Forelimb muscle (tissue), 1 donor: ENCODE results near the gene TOLLIP. TPM values are rescaled to one million over a fixed set of nuclear protein-coding genes. Genes with fewer than 3 reads are reported as not detected.

Experiments
- DNase-seq: peaks from one replicate; pipeline ENCODE4 v3.0.0-alpha.2; 2013; ENCODE audit warnings: low read depth
- polyA plus RNA-seq: library from polyadenylated mRNA; unstranded; fragments of 120-200 nt; gene quantifications from one replicate; pipeline ENCODE4 v1.2.1, GENCODE V29; 2013; ENCODE audit not compliant: insufficient read length

TOLLIP gene
- polyA plus RNA-seq, 1 donor = 31.7 TPM

GRCh38 chr11:1232021-1232882, 77.2 kb downstream of the TOLLIP start:
- DNase-seq = no peak

DNA sequence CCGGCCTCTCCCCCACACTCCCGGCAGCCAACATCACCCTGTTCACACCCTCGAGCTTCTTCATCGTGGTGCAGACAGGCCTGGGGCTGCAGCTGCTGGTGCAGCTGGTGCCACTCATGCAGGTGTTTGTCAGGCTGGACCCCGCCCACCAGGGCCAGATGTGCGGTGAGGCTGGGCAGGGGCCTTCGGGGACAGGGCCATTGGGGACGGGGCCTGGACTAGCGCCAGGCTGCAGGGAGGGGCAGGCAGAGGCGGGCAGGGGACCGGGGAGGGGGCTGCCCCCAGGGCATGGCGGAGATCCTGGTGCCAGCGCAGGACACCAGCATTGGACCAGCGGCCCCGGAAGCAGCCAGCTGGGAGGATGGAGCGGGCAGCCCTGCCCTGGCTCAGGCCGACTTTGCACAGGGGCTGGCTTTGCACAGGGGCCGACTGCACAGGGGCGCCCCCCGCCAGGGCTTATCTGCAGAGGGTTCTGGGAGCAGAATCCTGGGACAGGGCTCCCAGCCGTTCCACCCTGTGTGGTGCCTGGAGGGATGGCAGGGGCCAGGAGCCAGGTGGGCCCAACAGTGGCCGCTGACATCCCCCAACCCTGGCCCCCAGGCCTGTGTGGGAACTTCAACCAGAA, 77.9 kb downstream of the TOLLIP start:
- DNase-seq = no peak

DNA sequence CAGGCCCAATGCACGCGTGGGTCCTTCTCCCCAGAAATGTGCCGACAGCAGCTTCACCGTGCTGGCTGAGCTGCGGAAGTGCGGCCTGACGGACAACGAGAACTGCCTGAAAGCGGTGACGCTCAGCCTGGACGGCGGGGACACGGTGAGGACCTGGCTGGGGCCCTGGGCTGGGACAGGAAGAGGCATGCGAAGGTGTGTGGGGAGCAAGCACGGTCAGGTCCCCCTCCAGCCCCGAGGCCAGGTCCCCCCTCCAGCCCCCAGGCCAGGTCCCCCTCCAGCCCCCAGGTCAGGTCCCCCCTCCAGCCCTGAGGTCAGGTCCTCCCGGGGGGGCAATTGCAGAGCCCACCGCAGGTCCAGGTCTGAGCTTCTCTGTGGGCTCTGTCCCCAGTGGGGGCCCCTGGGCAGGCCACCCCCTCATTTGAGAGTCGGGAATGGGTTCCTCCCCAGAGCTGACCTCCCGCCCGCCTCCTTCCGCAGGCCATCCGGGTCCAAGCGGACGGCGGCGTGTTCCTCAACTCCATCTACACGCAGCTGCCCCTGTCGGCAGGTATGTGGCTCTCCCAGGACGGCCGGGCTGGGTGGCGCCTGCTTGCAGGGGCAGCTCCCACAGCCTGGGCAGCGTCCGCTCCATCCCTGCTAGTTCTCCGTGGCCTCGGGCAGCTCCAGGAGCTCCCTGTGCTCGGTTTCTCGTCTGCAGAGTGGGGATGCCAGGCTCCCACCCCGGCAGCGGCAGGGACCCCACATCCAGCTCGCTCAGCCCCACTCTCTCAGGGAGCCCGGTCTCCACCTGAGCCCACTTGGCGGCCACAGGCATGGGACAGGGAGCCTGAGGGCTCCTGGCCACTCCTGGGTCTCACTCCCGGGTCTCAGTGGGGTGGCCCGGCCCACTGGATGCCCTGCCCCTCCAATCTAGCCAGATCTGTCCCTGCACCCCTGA, 78.7 kb downstream of the TOLLIP start:
- no peak for DNase-seq

DNA sequence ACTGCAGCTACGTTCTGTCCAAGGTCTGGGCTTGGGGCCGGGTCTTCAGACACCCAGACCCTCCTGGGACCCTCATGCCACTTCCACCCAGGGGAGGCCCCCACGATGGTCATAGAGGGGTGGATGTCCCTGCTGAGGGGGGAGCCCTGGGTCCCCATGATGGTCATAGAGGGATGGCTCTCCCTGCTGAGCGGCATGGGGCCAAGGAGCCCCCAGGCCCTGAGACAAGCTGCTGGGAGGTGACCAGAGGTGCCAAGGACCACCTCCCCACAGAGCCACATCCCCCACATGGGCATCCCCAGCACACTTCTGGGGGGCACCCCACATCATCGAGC, 79.3 kb downstream of the TOLLIP start:
- no peak for DNase-seq

- DNase-seq = no peak
Measured at GRCh38 chr11:1229471-1230120, 79.8 kb downstream of the TOLLIP start.

GRCh38 chr11:1228921-1229451, 80.4 kb downstream of the TOLLIP start:
- no peak for DNase-seq

- no peak for DNase-seq
Measured at GRCh38 chr11:1228101-1228821, 81.2 kb downstream of the TOLLIP start.

DNA sequence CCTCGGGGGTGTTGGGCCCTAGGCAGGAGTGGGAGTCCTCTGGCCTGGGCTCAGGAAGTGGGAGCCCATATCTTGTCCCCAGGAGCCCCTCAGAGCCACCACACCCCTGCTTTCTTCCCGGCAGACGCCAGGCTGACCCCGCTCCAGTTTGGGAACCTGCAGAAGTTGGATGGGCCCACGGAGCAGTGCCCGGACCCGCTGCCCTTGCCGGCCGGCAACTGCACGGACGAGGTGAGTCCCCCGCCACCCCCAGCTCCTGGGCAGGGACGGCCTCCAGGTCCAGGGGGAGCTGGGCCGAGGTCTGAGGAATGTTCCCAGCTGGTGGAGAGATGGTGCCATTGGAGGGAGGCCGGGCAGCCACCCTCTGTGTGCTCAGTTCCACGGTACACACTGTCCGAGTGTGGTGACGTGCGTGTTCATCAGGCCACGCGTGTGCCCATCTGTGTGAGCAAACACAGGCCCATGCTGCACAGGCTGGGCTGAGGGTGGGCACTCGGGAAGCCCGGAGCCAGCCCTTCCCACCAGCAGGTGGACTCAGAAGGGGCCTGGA, 81.8 kb downstream of the TOLLIP start:
- DNase-seq = no peak

GRCh38 chr11:1226986-1227550, 82.4 kb downstream of the TOLLIP start:
- DNase-seq = no peak

- no peak for DNase-seq
Measured at GRCh38 chr11:1226226-1226985, 83.0 kb downstream of the TOLLIP start.

DNA sequence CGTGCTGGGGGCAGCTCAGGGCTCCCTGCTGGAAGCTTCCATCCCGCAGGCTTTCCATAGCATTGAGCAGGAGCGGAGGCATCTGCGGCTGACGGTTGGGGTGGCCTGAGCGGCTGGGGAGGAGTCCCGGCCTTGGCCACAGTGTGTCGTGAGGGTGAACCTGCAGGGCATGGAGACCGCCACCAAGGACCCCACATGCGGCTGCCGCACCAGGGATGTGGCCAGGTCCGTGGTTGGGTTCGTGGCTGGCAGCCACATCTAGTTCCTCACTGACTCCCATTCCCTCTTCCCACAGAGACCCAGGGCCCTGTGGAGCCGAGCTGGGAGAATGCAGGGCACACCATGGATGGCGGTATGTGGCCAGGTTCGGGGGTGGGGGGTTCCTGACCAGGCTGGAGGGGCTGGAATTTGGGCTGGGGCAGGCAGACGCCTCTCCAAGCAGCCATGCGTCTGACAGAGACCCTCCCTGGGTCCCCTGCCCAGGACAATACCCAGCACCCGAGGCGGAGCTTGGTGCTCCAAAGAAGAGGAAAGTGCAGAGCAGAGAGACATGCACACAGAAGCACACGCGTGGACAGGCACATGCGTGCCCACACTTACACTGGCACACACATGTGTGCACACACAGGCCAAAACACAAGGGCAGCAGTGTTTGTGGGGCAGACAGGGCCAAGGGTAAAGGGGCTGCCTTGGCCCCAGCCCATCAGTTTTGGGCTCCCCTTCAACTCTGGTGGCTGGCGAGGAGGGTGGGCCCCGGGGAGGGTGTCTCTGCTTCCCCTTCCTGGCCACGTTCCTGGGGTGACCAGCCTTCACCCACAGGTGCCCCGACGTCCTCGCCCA, 83.8 kb downstream of the TOLLIP start:
- DNase-seq = no peak

DNA sequence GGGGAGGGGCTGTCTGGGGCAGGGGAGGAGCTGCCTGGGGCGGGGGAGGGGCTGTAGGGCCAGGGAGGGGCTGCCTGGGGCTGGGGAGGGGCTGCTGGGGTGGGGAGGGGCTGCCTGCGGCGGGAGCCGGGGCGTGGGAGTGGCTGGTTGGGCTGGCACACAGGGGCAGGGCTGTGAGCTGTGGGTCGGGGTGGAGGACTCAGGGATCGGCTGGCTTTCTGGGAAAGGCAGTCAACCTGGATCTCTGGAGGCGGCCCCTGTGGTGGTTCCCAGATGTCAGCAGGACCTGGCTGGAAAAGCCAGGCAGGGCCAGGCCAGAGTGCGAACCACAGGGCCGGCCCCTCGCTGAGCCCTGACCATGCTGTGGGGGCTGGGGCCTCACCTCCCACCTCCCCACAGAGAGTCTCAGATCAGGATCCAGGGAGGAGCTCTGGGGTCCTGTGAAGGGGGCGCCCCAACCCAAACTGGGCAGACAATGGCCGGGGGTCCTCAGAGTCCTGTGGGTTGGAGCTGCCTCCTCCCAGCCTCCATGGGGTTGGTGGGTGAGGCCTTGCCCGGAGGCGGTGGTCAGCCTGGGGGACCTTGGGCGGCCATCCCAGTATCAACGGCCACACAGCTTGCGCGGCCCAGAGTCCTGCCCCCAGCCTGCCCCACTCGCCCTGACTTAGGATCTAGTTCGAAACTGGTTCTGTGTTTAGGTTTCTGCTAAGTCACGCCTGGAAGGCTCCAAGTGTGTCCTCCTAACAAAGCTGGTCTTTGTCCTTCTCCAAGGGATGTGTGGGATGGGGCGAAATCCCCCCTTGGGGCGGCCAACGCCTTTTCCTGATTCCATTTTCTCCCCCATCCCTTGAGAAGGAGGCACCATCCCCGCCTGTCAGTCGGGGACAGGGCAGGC, 84.7 kb downstream of the TOLLIP start:
- no peak for DNase-seq

Other genes with a start within 250 kb of the TOLLIP start
- gene MUC2, start 234.8 kb downstream of the TOLLIP start, polyA plus RNA-seq = 0.01 TPM
- not detected for gene MUC5AC, start 151.7 kb downstream of the TOLLIP start, polyA plus RNA-seq
- gene MUC5B, start 86.6 kb downstream of the TOLLIP start, polyA plus RNA-seq = not detected
- gene BRSK2, start 80.3 kb upstream of the TOLLIP start, polyA plus RNA-seq = 1.2 TPM
- 22.7 TPM for gene MOB2, start 177.1 kb upstream of the TOLLIP start, polyA plus RNA-seq